Stimulated activated CD8-positive, alpha-beta memory T cell treated with anti-CD3 and anti-CD28 coated beads, Interleukin-7, amount 100 ng/mL, for 1 hour (primary cell): Measurements from ENCODE around the gene RAD51B.

Experiments used
- DNase-seq, 2 donors: peaks; one replicate each; pipeline ENCODE4 v3.0.0-alpha.2; 2020; ENCODE audit warnings: low read depth in 2 of 2

RAD51B gene

DNA sequence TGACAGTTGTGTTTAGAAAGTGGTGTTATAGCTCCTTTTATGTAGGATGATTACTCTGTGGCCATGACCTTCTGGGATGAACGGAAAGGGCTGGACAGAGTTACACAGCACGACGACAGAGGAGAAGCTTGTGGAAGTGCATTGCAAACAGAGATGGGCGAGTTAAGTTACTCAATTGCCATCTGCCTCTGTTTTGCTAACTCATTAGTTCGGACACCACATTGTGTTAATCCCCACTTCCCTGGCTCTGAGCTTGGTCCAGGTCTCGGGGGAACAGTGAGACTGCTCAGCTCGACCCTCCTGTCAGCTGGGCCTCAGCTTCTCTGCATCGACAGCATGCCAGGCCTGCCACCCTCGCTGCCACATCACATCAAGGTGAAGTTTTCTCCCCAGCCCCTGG, 565.3 kb downstream of the RAD51B start:
- no peak for DNase-seq

DNA sequence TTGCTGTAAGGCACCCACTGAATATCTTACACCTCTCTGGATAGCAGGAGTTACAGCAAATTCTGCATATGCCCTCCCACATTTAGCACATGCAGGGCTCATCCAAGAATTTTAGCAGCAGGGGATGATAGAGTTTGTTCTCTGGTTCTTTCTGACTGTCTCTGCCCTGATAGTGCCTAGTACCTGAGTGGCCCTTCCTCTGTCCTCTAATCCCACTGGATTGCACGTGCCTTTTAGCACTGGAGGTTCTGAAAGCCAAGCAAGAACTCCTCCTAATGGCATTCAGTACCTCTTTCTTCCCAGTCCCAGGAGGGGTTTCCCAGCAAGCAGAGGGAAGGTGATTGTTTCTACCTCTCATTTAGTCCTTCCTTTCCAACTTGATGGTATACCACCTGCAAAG, 566.9 kb downstream of the RAD51B start:
- no peak for DNase-seq

GRCh38 chr14:68386950-68387779, 567.6 kb downstream of the RAD51B start:
- no peak for DNase-seq

- DNase-seq: no peak
Measured at GRCh38 chr14:68389943-68390342, 570.4 kb downstream of the RAD51B start.

DNA sequence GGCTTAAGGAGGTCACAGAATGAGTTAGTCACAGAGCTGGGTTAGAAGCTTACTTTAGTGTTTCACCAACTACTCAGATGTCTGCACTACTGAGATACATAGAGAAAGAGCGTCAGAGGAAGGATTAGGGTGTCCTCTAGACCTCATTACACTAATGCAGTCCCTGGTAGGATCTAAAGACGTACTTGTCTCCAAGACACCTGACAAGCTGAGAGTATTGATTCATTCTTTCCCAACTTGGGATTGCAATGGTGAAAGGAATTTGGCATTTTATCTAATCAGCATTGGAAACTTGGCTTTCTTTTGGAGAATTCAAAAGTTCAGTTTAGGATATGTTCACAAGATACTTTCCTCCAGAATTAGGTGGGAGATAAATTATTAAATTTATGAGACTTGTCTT, 571.2 kb downstream of the RAD51B start:
- DNase-seq: no peak

GRCh38 chr14:68391311-68392014, 571.9 kb downstream of the RAD51B start:
- no peak for DNase-seq

GRCh38 chr14:68392393-68393141, 573.0 kb downstream of the RAD51B start:
- DNase-seq: no peak

GRCh38 chr14:68393259-68393658, 573.7 kb downstream of the RAD51B start:
- DNase-seq: no peak

- no peak for DNase-seq
Measured at GRCh38 chr14:68394118-68394763, 574.7 kb downstream of the RAD51B start.

- DNase-seq: no peak
Measured at GRCh38 chr14:68394764-68395143, 575.2 kb downstream of the RAD51B start.

DNA sequence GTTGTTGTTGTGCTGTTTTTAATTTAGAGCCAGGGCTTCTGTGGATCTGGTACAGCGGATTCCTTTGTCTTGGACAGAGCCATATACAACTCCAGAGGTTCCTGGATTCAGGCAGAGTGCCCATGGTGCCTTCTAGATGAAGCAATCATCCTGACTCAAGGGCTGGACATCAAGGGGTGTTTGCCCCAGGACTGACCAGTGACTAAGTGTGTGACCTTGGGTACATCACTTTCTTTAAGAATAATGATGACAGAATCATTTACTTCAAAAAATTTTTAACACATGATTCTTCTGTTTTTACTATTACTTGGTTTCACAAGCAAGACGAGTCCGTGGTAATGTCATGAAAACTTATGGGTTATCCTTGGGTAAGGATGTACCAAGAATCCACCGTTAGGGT, 576.0 kb downstream of the RAD51B start:
- DNase-seq: no peak

DNA sequence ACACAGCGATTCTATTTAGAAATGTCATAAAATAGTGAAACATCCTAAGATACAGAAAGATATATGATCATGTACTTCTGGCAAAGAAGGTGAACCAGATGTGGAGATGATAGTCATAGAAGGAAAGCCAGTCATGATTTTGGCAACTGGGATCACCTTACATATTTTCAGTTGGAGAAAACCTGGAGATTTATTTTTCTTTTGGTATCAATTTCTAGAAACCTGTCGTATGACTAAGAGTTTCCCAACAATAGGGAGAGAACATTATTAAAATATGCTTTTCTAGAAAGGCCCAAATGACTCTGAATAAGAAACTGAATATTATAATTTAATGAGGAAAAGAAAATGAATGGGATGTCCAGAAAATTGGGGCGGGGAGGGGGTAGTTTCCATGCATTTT, 576.9 kb downstream of the RAD51B start:
- DNase-seq: no peak

DNA sequence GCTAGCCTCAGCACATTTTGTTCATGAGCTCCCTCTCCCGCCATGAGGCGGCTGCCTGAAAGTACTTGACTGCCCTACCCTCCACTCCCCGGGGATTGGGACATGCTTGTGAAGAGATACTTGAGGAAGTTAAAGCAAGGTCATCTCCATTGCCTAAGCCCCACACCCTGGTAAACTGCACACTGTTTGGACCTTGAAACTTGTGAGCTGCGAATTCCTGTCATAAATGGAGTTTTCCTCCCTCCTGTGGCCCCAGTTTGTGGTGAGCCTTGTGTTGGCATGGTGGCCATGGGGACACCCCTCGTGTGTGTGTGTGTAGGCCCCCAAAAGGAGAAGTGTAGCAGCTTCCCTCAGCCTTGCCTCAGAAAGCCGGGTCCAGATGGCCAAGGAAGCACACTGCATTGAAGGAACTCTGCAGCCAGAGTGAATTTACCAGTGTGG, 577.8 kb downstream of the RAD51B start:
- no peak for DNase-seq

GRCh38 chr14:68397822-68398221, 578.2 kb downstream of the RAD51B start:
- DNase-seq: no peak

- no peak for DNase-seq
Measured at GRCh38 chr14:68398370-68398769, 578.8 kb downstream of the RAD51B start.

DNA sequence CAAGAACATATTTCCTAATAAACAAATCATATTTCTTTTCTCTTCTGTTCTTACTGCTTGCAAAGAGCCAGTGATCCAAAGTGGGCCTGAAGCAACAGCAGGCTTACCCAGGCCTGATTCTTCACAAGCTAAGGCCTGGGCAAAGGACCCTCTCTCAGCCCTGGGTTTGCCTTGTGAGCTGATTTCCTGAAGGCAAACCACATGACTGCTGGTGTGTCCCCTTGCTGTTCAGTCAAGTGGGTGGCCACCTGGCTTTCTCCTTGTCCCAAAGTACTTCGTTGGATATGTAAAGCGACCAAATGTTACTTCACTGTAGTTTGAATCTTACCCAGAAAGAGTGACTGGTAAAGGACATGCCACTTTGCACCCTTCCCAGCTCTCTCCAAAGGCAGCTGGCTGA, 580.4 kb downstream of the RAD51B start:
- DNase-seq: no peak

GRCh38 chr14:68401317-68401716, 581.7 kb downstream of the RAD51B start:
- DNase-seq: no peak

DNA sequence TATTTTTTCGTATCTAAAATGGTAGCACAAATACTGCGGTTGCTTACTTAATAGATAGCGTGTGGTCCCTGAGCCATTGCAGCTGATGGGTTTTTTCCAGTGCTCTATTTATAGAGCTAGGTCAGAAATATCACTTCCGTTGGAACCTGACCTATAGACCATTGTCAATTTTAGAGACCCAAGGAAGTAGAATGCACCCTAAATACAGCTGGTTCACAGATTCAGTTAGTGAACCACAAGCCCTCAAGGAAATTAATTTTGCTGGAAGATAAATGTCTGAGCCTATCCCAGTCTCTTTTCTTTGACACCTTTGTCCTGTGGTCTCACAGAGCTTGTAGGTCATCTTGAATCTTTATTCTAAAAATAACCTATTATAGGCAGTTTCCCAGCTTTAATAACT, 582.3 kb downstream of the RAD51B start:
- no peak for DNase-seq

DNA sequence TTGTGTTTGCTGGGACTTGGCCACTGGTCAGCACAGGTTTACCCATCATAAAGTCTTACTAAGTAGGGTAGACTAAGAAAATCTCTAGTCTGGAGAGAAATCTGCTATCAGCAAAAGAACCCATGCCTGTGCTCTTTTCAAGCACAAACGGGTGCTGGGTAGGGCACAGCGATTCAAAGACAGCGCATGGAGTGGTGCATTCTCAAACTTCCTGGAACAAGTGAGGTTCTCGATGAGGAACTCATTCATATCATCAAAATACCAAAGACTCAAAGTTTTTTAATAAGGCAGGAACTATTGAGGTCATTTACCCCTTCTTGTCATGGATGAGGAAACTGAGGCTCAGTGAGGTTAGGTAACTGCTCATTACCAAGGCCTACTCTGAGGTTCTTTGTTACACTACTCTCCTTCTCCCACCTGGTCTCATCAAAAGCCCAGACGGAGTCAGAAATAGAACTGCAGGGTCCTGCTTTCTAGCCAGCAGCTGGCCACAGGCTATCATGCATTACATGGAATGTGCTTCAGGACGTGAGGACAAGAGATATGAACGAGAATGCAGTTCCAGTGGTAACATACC, 583.0 kb downstream of the RAD51B start:
- no peak for DNase-seq

DNA sequence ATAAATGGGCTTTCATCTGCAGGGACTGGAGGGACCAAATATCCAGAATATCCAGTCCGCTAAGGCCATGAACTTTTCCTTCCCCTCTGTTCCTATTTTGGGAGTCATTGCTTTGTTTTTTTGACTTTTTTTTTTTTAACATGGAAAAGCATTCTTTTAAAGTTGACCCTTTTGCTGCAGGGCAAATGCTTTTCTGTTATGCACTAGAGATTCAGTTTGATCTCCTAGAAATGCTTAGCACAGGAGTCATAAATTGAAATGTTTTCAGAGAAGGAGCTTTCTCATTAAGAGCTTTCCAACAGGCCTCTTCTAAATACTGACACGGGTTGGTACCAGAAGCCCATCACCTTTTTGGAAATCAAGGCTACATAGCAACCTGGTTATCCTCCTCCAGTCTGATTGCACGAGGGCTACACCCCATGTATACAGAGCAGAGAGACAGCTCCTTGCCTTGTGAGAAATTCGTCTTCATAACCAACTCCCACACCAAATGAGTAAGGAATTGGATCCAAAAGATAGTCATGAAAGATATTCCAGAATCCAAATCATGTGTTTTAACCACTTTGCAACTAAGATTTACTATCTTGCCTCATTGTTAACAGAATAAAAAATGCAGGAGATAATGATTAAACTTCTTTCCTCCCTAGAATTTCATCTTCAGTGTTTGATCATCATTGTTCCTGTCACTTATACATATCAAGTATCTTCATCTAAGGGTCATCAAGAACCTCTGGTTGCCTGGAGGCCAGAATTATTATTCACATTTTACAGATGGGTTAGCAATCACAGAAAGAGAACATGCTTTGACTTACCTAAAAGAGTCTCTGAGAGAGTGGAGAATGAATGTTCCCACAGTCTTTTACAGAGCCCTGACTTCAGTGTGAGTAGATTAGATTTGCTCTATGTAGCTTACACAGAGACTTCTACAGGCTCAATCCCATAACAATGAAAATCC, 583.9 kb downstream of the RAD51B start:
- no peak for DNase-seq

GRCh38 chr14:68404146-68404527, 584.6 kb downstream of the RAD51B start:
- DNase-seq: no peak
